K562 (cell line): ENCODE results near the gene CRIP1. TPM values are rescaled to one million over a fixed set of nuclear protein-coding genes. Genes with fewer than 3 reads are reported as not detected.

Experiments used
- ATAC-seq: fragments of 200-7000 bp; cut with Tn5 transposase; 3 replicates; pipeline ENCODE4 v1.9.1; 2020; ENCODE audit warnings: moderate library complexity
- BruUV-seq: library from RNA; stranded (reverse); fragments of 400-500 nt; replicated peaks from 2 replicates; lab custom pipeline; 2021; lab: Mats Ljungman, UMichigan
- CTCF ChIA-PET: fragments of 300-600 bp; formaldehyde crosslinking; extraction: SDS; loops from one replicate; lab custom pipeline; 2021; ENCODE audit warnings: low intra/inter-chr PET ratio; lab: Yijun Ruan, JAX
- POLR2A ChIA-PET: fragments of 300-600, 350-650 bp; sonication (Branson Sonifier 250); formaldehyde crosslinking; extraction: SDS; loops from one replicate; lab custom pipeline; 2021; ENCODE audit warnings: antibody characterized with exemption, inconsistent platforms; lab: Yijun Ruan, JAX
- DNase-seq, 4 experiments: peaks; one replicate each; pipeline versions ENCODE4 v3.0.0 to v3.0.0-alpha.2; 2011 to 2018; ENCODE audit warnings: low spot score in 3 of 4, mixed read lengths in 3 of 4; ENCODE audit errors: extremely low read depth in 1 of 4
- FAIRE-seq: peaks from 2 replicates; lab custom pipeline; 2011; peaks lifted over from hg19 to GRCh38; lab: Jason Lieb, UNC
- H2AFZ ChIP-seq: 2 replicates; pipeline ENCODE4 v1.6.0; 2011; ENCODE audit warnings: low read depth, low read length, control low read depth, inconsistent platforms
- H3K27ac ChIP-seq: fragments of 200-600 bp; 3 replicates; pipeline ENCODE4 v1.8.0; 2011; ENCODE audit warnings: low read depth, mild to moderate bottlenecking, control low read depth, inconsistent platforms, low read length, moderate library complexity, mixed read lengths; ENCODE audit errors: extremely low read depth
- H3K27me3 ChIP-seq, 2 experiments: fragments of 300-600 bp in 1 of 2; 2 replicates in 1 of 2; 3 replicates in 1 of 2; pipeline versions ENCODE4 v1.6.0 to v1.8.0; 2011; ENCODE audit warnings: inconsistent platforms in 2 of 2, low read length in 2 of 2, mild to moderate bottlenecking in 1 of 2, mixed read lengths in 1 of 2, moderate library complexity in 1 of 2; ENCODE audit not compliant: control insufficient read depth in 2 of 2, insufficient read depth in 2 of 2
- H3K36me3 ChIP-seq: fragments of 300-600 bp; 3 replicates; pipeline ENCODE4 v1.8.0; 2011; ENCODE audit warnings: mild to moderate bottlenecking, low read length, inconsistent platforms; ENCODE audit not compliant: control insufficient read depth, insufficient read depth
- H3K4me1 ChIP-seq, 2 experiments: fragments of 200-600 bp in 1 of 2; replicated peaks in 1 of 2; 2 replicates in 1 of 2; 3 replicates in 1 of 2; pipeline versions ENCODE4 v1.5.1 to v1.8.0; 2011; ENCODE audit warnings: inconsistent platforms in 2 of 2, low read length in 2 of 2, mild to moderate bottlenecking in 1 of 2, mixed read lengths in 1 of 2, moderate library complexity in 1 of 2; ENCODE audit not compliant: control insufficient read depth in 2 of 2, insufficient read depth in 2 of 2
- H3K4me2 ChIP-seq: 2 replicates; pipeline ENCODE4 v1.6.1; 2011; ENCODE audit warnings: low read length, control low read depth, inconsistent platforms, mixed read lengths; ENCODE audit not compliant: insufficient read depth
- H3K4me3 ChIP-seq: fragments of 200-600 bp; sonication (generic), shearing (Covaris generic); 2 replicates; pipeline ENCODE4 v1.5.1; 2016; ENCODE audit warnings: control low read depth, inconsistent platforms
- H3K79me2 ChIP-seq: fragments of 200-600 bp; 3 replicates; pipeline ENCODE4 v1.8.0; 2011; ENCODE audit warnings: low read length, inconsistent platforms; ENCODE audit not compliant: control insufficient read depth, insufficient read depth
- H3K9ac ChIP-seq, 2 experiments: 2 replicates each; pipeline versions ENCODE4 v1.6.0 to v1.6.1; 2011; ENCODE audit warnings: low read depth in 2 of 2, low read length in 2 of 2, control low read depth in 1 of 2, inconsistent platforms in 1 of 2, mild to moderate bottlenecking in 1 of 2, mixed read lengths in 1 of 2; ENCODE audit not compliant: insufficient read depth in 1 of 2
- H3K9me1 ChIP-seq: one replicate; pipeline ENCODE4 v1.6.0; 2011; ENCODE audit warnings: inconsistent platforms, mild to moderate bottlenecking, low read length, moderate library complexity; ENCODE audit not compliant: control insufficient read depth, insufficient read depth
- H3K9me3 ChIP-seq: replicated peaks from 2 replicates; pipeline ENCODE4 v1.5.1; 2011; ENCODE audit warnings: low read depth, low read length, inconsistent platforms; ENCODE audit not compliant: control insufficient read depth, insufficient read depth
- H4K20me1 ChIP-seq: replicated peaks from 2 replicates; pipeline ENCODE4 v1.6.1; 2011; ENCODE audit warnings: low read length, inconsistent platforms, mixed read lengths; ENCODE audit not compliant: control insufficient read depth, insufficient read depth
- CBFA2T3 ChIP-seq: fragments of 450-650 bp; IDR thresholded peaks from 2 replicates; pipeline ENCODE4 v1.6.1; 2017
- CHD4 ChIP-seq: fragments of 200-600 bp; sonication (generic); IDR thresholded peaks from 3 replicates; pipeline ENCODE4 v1.6.1; 2012; ENCODE audit warnings: low read depth, mild to moderate bottlenecking, mixed read lengths, low read length, inconsistent platforms; ENCODE audit not compliant: insufficient read depth, insufficient replicate concordance, poor library complexity, severe bottlenecking
- MYC ChIP-seq, 2 experiments: fragments of 250-450 bp in 1 of 2; sonication (Bioruptor Pico) in 1 of 2; IDR thresholded peaks; 2 replicates each; pipeline versions ENCODE4 v1.5.1 to v1.6.1; 2012 to 2021; ENCODE audit warnings: low read depth in 2 of 2, borderline replicate concordance in 1 of 2, improper control_type of control experiment in 1 of 2, low read length in 1 of 2, mild to moderate bottlenecking in 1 of 2, moderate library complexity in 1 of 2
- POLR2G ChIP-seq: fragments of 200-400 bp; formaldehyde crosslinking; IDR thresholded peaks from 2 replicates; pipeline ENCODE4 v1.6.1; 2017; ENCODE audit warnings: low read depth, mild to moderate bottlenecking, antibody characterized with exemption, low read length, moderate library complexity
- SMARCA5 ChIP-seq: fragments of 450-650 bp; IDR thresholded peaks from 2 replicates; pipeline ENCODE4 v1.6.1; 2016
- ZBTB33 ChIP-seq: sonication (generic); formaldehyde crosslinking; IDR thresholded peaks from 2 replicates; pipeline ENCODE4 v1.8.1; 2023; ENCODE audit warnings: mild to moderate bottlenecking, missing genetic modification reagents
- ZNF740 ChIP-seq, 3 experiments: fragments of 200-800 bp in 1 of 3; sonication (Bioruptor generic) in 1 of 3; sonication (generic) in 1 of 3; formaldehyde crosslinking in 1 of 3; IDR thresholded peaks; 2 replicates each; pipeline versions ENCODE4 v1.6.1 to v1.8.0; 2016 to 2022; ENCODE audit warnings: mild to moderate bottlenecking in 2 of 3, missing compliant biosample characterization in 2 of 3, missing genetic modification characterization in 2 of 3, missing genetic modification reagents in 1 of 3
- WGBS: fragments of 100-300 bp; shearing (Covaris generic); methylation state at CpG from one replicate; pipeline ENCODE4 v1.1.6; 2016; ENCODE audit warnings: low coverage, mixed read lengths; ENCODE audit not compliant: insufficient coverage; ENCODE audit errors: missing lambda C conversion rate; 5-methylcytosine and 5-hydroxymethylcytosine counted together
- in situ Hi-C: fragments of 300-500 bp; cut with MboI; formaldehyde crosslinking; loops from 4 replicates; pipeline ENCODE4 v1.15.0; 2018; ENCODE audit warnings: inconsistent platforms, mixed read lengths
- intact Hi-C: fragments of 100-400 bp; cut with micrococcal nuclease; formaldehyde crosslinking; loops from 2 replicates; pipeline ENCODE4 v1.14.2; 2022
- polyA plus RNA-seq, 8 experiments: library from polyadenylated mRNA; depleted of rRNA in 4 of 8; stranded (reverse) in 5 of 8; unstranded in 3 of 8; fragments of >200 nt; fragmentation: Nextera tagmentation in 2 of 8; fragmentation: Illumina TruSeq in 1 of 8; extraction: Ambion mirVana in 2 of 8; extraction: Trizol in 1 of 8; gene quantifications; 2 replicates each; pipeline versions ENCODE4 v1.2.1 to v1.2.3, GENCODE V29; 2011 to 2014; ENCODE audit warnings: inconsistent platforms in 1 of 8, missing spikeins in 1 of 8
- total RNA-seq, 7 experiments: library from RNA; depleted of rRNA in 6 of 7; stranded (reverse); fragments of >200 nt in 6 of 7; fragmentation: Illumina TruSeq in 2 of 7; extraction: Trizol in 2 of 7; gene quantifications; 2 replicates each; pipeline versions ENCODE4 v1.2.1 to v1.2.3, GENCODE V29; 2011 to 2021; ENCODE audit warnings: low replicate concordance in 1 of 7

CRIP1 gene
- total and polyA plus RNA-seq, 9 of the 15 experiments (the other 6 are each of a cell fraction or from before 2014, with no cell fraction given) = 0.11 to 0.58 (median 0.14) TPM; not detected in 6

GRCh38 chr14:105447651-105448640 is 38.7 kb upstream of the CRIP1 start:
- in situ Hi-C loops = no loop called here
- ChIA-PET POLR2A (interaction anchor here (0.6 to 0.7 kb wide), 3 partner anchors 16 to 20 kb away, joined by 3 to 7 read pairs (median 3); no protein-coding TSS in a partner anchor), CTCF (interaction anchor here (1.4 kb wide), 1 partner anchor 80 kb away, joined by 4 read pairs; no protein-coding TSS in a partner anchor)
- DNase-seq = no peak
- TF ChIP-seq CHD4 (no peak), CBFA2T3 (no peak), ZNF740 (CRISPR knock-in tag; IDR thresholded peaks at IDR 0.05) (no peak), ZNF740 (tag; IDR thresholded peaks at IDR 0.05) (no peak), MYC (IDR thresholded peaks at IDR 0.05; ENCODE audit: low read depth, low read length) (no peak), MYC (CRISPR knock-in tag; IDR thresholded peaks at IDR 0.05; ENCODE audit: borderline replicate concordance, low read depth) (no peak), POLR2G (0 out of 2 replicates have a peak, but pooled peaks have one; percentile 3), ZBTB33 (0 out of 2 replicates have a peak, but pooled peaks have one; percentile 13), SMARCA5 (no peak)
- Histone ChIP-seq H3K9me3 (no peaks in the 10 kb centered on the region), H3K9ac (peak overlapping the region in 1 of 2 experiments; percentile 52; a peak in 1 of 4 replicates), H3K36me3 (peaks cover 46% of the 10 kb centered on the region; the same call in 1 of the 3 replicates), H3K4me2 (no peak overlapping the region), H3K27me3 (no peaks in the 10 kb centered on the region), H3K4me1 (peaks cover 0 to 48% of the 10 kb centered on the region in 2 experiments; a peak in 2 of 5 replicates), H3K4me3 (no peak overlapping the region), H3K79me2 (0 out of 3 replicates have a peak, but pooled peaks cover 5% of the 10 kb centered on the region), H3K27ac (no peak overlapping the region), H2AFZ (no peak overlapping the region), H3K9me1 (no peaks in the 10 kb centered on the region), H4K20me1 (no peaks in the 10 kb centered on the region)
- intact Hi-C loops = loop anchor here (5.0 kb wide), 1 partner anchor 39 kb away; the partner anchor contains the start of gene CRIP1
- no peak for FAIRE-seq
- ATAC-seq = no peak; the same call in 1 of the 3 replicates
- BruUV-seq = no TSS peak
- 86% methylated on average over 10 of the region's 31 CpGs for WGBS
